GM12878 (cell line): ENCODE results near the gene GRK6. TPM values are rescaled to one million over a fixed set of nuclear protein-coding genes. Genes with fewer than 3 reads are reported as not detected.

Experiments used
- ATAC-seq: fragments of 200-7000 bp; cut with Tn5 transposase; 3 replicates; pipeline ENCODE4 v1.9.1; 2020; ENCODE audit warnings: mild to moderate bottlenecking, moderate library complexity
- BruUV-seq: library from RNA; stranded (reverse); fragments of 400-500 nt; replicated peaks from 2 replicates; lab custom pipeline; 2021; lab: Mats Ljungman, UMichigan
- CTCF ChIA-PET: fragments of 300-600 bp; sonication (Branson Sonifier 250); formaldehyde crosslinking; extraction: SDS; loops from one replicate; lab custom pipeline; 2021; ENCODE audit warnings: inconsistent platforms; lab: Yijun Ruan, JAX
- POLR2A ChIA-PET: fragments of 350-600 bp; formaldehyde crosslinking; extraction: SDS; loops from one replicate; lab custom pipeline; 2021; ENCODE audit warnings: inconsistent platforms; lab: Charles Lee
- RAD21 ChIA-PET: fragments of 300-600 bp; sonication (Branson Sonifier 250); formaldehyde crosslinking; loops from one replicate; lab custom pipeline; 2023; ENCODE audit warnings: antibody characterized with exemption; ENCODE audit not compliant: unreplicated experiment; lab: Charles Lee
- SMC1A ChIA-PET: fragments of 300-600 bp; sonication (Branson Sonifier 250); formaldehyde crosslinking; loops from one replicate; lab custom pipeline; 2023; ENCODE audit not compliant: unreplicated experiment, uncharacterized antibody; lab: Charles Lee
- DNase-seq: peaks from one replicate; pipeline ENCODE4 v3.0.0-alpha.2; 2011; ENCODE audit warnings: low read depth, low spot score
- FAIRE-seq: peaks from 3 replicates; lab custom pipeline; 2011; peaks lifted over from hg19 to GRCh38; lab: Jason Lieb, UNC
- H2AFZ ChIP-seq: 2 replicates; pipeline ENCODE4 v1.6.0; 2011; ENCODE audit warnings: low read depth, low read length, control low read depth; ENCODE audit not compliant: control insufficient read depth
- H3K27ac ChIP-seq: 2 replicates; pipeline ENCODE4 v1.5.1; 2011; ENCODE audit warnings: control low read depth; ENCODE audit not compliant: control insufficient read depth, insufficient read depth
- H3K27me3 ChIP-seq, 2 experiments: replicated peaks in 1 of 2; 2 replicates each; pipeline versions ENCODE4 v1.6.0 to v1.6.1; 2011; ENCODE audit warnings: low read length in 1 of 2; ENCODE audit not compliant: control insufficient read depth in 2 of 2, insufficient read depth in 2 of 2
- H3K36me3 ChIP-seq, 2 experiments: 2 replicates each; pipeline ENCODE4 v1.5.1; 2011; ENCODE audit warnings: low read length in 1 of 2; ENCODE audit not compliant: control insufficient read depth in 2 of 2, insufficient read depth in 2 of 2
- H3K4me1 ChIP-seq: 2 replicates; pipeline ENCODE4 v1.6.1; 2011; ENCODE audit warnings: mild to moderate bottlenecking, low read length, moderate library complexity, mixed read lengths; ENCODE audit not compliant: control insufficient read depth, insufficient read depth
- H3K4me2 ChIP-seq: 2 replicates; pipeline ENCODE4 v1.6.0; 2011; ENCODE audit warnings: control low read depth; ENCODE audit not compliant: control insufficient read depth, insufficient read depth
- H3K4me3 ChIP-seq: fragments of 200-600 bp; sonication (generic); 2 replicates; pipeline ENCODE4 v1.5.1; 2016
- H3K79me2 ChIP-seq: 2 replicates; pipeline ENCODE4 v1.6.0; 2011; ENCODE audit warnings: low read length; ENCODE audit not compliant: control insufficient read depth, insufficient read depth
- H3K9ac ChIP-seq: 2 replicates; pipeline ENCODE4 v1.8.0; 2011; ENCODE audit warnings: low read length, control low read depth, mixed read lengths; ENCODE audit not compliant: control insufficient read depth, insufficient read depth
- H3K9me3 ChIP-seq: replicated peaks from 3 replicates; pipeline ENCODE4 v1.5.1; 2011; ENCODE audit warnings: mild to moderate bottlenecking, low read length; ENCODE audit not compliant: control insufficient read depth, insufficient read depth
- H4K20me1 ChIP-seq: 2 replicates; pipeline ENCODE4 v1.6.0; 2011; ENCODE audit not compliant: control insufficient read depth, insufficient read depth
- ASH2L ChIP-seq: fragments of 300-600, 200-600 bp; sonication (generic); IDR thresholded peaks from 2 replicates; pipeline ENCODE4 v1.6.1; 2017; ENCODE audit warnings: low read depth, mild to moderate bottlenecking, borderline replicate concordance
- EZH2 ChIP-seq: IDR thresholded peaks from 2 replicates; pipeline ENCODE4 v1.6.1; 2012; ENCODE audit warnings: low read depth, mild to moderate bottlenecking, control low read depth, inconsistent platforms, low read length, borderline replicate concordance; ENCODE audit not compliant: control insufficient read depth
- GATAD2B ChIP-seq: fragments of 450-650 bp; conservative IDR thresholded peaks from 2 replicates; pipeline ENCODE4 v1.6.1; 2017; ENCODE audit warnings: low read depth, mild to moderate bottlenecking, moderate library complexity
- HCFC1 ChIP-seq: fragments of 150-350 bp; IDR thresholded peaks from 2 replicates; pipeline ENCODE4 v1.6.1; 2014; ENCODE audit warnings: low read length
- KAT2A ChIP-seq: conservative IDR thresholded peaks from 2 replicates; pipeline ENCODE4 v1.6.1; 2011; ENCODE audit warnings: low read depth, low read length; ENCODE audit not compliant: control insufficient read depth
- MEF2B ChIP-seq: fragments of 450-650 bp; IDR thresholded peaks from 2 replicates; pipeline ENCODE4 v1.6.1; 2018; ENCODE audit warnings: mild to moderate bottlenecking, moderate library complexity; ENCODE audit not compliant: partially characterized antibody, poor library complexity, severe bottlenecking
- NR2C1 ChIP-seq: fragments of 450-650 bp; IDR thresholded peaks from 2 replicates; pipeline ENCODE4 v1.6.1; 2017; ENCODE audit warnings: antibody characterized with exemption, mild to moderate bottlenecking, moderate library complexity
- NR2F1 ChIP-seq: fragments of 450-650 bp; conservative IDR thresholded peaks from 2 replicates; pipeline ENCODE4 v1.6.1; 2017; ENCODE audit warnings: mild to moderate bottlenecking
- POLR2AphosphoS5 ChIP-seq: IDR thresholded peaks from 2 replicates; pipeline ENCODE4 v1.6.1; 2011; ENCODE audit warnings: mild to moderate bottlenecking, low read length, inconsistent platforms
- SIX5 ChIP-seq: IDR thresholded peaks from 2 replicates; pipeline ENCODE4 v1.6.1; 2011; ENCODE audit warnings: mild to moderate bottlenecking, low read depth, low read length, moderate library complexity; ENCODE audit not compliant: severe bottlenecking
- SREBF2 ChIP-seq: IDR thresholded peaks from 2 replicates; pipeline ENCODE4 v1.6.1; 2012; ENCODE audit warnings: mild to moderate bottlenecking, low read length
- YY1 ChIP-seq: IDR thresholded peaks from 2 replicates; pipeline ENCODE4 v1.6.1; 2011; ENCODE audit warnings: low read depth, mild to moderate bottlenecking, low read length
- ZBTB11 ChIP-seq: fragments of 450-650 bp; formaldehyde crosslinking; IDR thresholded peaks from 2 replicates; pipeline ENCODE4 v1.5.0; 2022; ENCODE audit warnings: mild to moderate bottlenecking, missing genetic modification characterization
- WGBS: methylation state at CpG from one replicate; pipeline ENCODE4 v1.1.6; 2016; ENCODE audit warnings: low lambda C conversion rate; ENCODE audit not compliant: insufficient replicate concordance, insufficient coverage; ENCODE audit errors: missing lambda C conversion rate; 5-methylcytosine and 5-hydroxymethylcytosine counted together
- in situ Hi-C: fragments of 300-500 bp; cut with MboI; formaldehyde crosslinking; loops from 9 replicates; pipeline ENCODE4 v1.14.3; 2018; ENCODE audit warnings: mixed read lengths
- intact Hi-C: fragments of 100-400 bp; cut with micrococcal nuclease; formaldehyde crosslinking; loops from one replicate; pipeline ENCODE4 v1.14.2; 2022; ENCODE audit not compliant: unreplicated experiment
- polyA plus RNA-seq, 11 experiments: library from polyadenylated mRNA; depleted of rRNA in 4 of 11; unstranded in 6 of 11; stranded (reverse) in 5 of 11; fragments of >200 nt; fragmentation: Nextera tagmentation in 4 of 11; fragmentation: Illumina TruSeq in 1 of 11; extraction: Ambion mirVana in 4 of 11; extraction: Trizol in 1 of 11; gene quantifications; 1 replicate in 1 of 11; 2 replicates in 10 of 11; pipeline versions ENCODE4 v1.2.1 to v1.2.3, GENCODE V29; 2011 to 2016; ENCODE audit warnings: inconsistent platforms in 2 of 11, missing spikeins in 2 of 11, low read depth in 1 of 11
- total RNA-seq, 4 experiments: library from RNA; depleted of rRNA in 3 of 4; stranded (reverse); fragments of >200 nt in 3 of 4; fragmentation: Illumina TruSeq in 1 of 4; extraction: Trizol in 1 of 4; gene quantifications; 2 replicates each; pipeline versions ENCODE4 v1.2.1 to v1.2.3, GENCODE V29; 2013 to 2021
- TF ChIP-seq, protein P1 (sequence below): IDR thresholded peaks from 2 replicates; pipeline ENCODE4 v1.6.1; 2012; ENCODE audit warnings: low read depth, low read length, improper control_type of control experiment

GRK6 gene
- total and polyA plus RNA-seq, 10 of the 15 experiments (the other 5 are each of a cell fraction or from before 2014, with no cell fraction given), result 0.79 to 124 (median 41.6) TPM

DNA sequence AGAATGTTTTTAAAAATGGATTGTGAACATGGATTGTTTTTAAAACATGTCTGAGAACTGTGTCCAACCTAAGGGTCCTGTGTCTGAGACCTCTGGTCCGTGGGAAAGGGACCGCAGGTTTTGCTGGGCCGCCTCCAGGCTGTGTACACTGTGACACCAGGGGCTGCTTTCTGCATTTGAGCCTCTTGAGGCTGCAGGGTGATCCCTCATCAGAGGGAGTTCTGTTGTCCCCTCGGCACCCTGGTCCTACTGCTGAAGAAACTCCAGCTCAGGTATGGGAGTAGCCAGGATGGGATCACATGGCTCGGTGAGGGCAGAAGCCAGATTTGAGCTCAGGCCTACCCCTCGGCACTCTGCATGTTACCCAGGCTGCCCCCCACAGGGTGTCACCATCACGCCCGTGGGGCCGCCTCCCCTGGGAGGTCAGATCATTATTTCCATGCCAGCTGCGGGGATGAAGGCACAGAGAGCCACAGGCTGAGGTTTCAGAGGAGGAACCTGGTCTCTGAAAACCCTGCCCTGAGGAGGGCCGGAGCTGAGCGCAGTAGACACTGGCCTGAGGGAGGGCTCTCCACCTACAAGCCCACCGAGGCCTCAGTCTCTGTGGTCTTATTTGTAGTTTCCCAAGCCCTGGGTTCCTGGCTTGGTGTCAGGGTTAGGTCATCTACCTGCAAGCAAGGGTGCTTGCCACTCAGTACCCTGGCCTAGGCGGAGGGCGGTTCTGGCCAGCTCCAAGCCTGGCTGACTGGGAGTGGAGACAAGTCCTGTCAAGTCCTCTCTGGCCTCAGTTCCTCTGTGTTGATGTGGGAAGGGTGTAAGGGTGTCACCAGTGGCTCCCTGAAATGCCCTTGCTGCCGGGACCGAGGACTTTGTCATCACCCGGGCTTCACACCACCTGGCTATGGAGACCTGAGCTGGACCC lies 22.9 kb downstream of the GRK6 start:
- Histone ChIP-seq H3K4me1 (peaks cover 37% of the 10 kb centered on the region), H4K20me1 (no peaks in the 10 kb centered on the region), H3K36me3 (no peaks in the 10 kb centered on the region), H3K4me2 (no peak overlapping the region), H3K9ac (peak overlapping the region; percentile 24; the same call in 1 of the 2 replicates), H2AFZ (no peak overlapping the region), H3K4me3 (peak overlapping the region; percentile 67; the same call in 1 of the 2 replicates), H3K79me2 (peaks cover 14% of the 10 kb centered on the region), H3K27ac (no peak overlapping the region), H3K27me3 (no peaks in the 10 kb centered on the region), H3K9me3 (no peaks in the 10 kb centered on the region)
- in situ Hi-C loops (loop anchor here (5.0 kb wide), 1 partner anchor 132 kb away; no protein-coding TSS in a partner anchor), intact Hi-C loops (loop anchor here (2.0 kb wide), 1 partner anchor 19 kb away; no protein-coding TSS in a partner anchor)
- WGBS, result 83% methylated on average over 18 of the region's 18 CpGs
- no TSS peak for BruUV-seq
- ChIA-PET SMC1A (interaction anchor here (0.9 to 7.2 kb wide), 13 partner anchors 11 to 140 kb away, joined by 3 to 105 read pairs (median 4); partner anchors contain the start of genes F12, PDLIM7 and PFN3), RAD21 (interaction anchor here (1.0 to 13.5 kb wide), 8 partner anchors 20 to 148 kb away, joined by 3 to 291 read pairs (median 8); partner anchors contain the start of genes GRK6 and MXD3), CTCF (interaction anchor here (0.6 to 16.4 kb wide), 9 partner anchors 20 to 662 kb away, joined by 3 to 391 read pairs (median 8); partner anchors contain the start of genes GRK6 and PFN3), POLR2A (interaction anchor here (1.0 to 13.6 kb wide), 8 partner anchors 21 to 87 kb away, joined by 3 to 358 read pairs (median 10); partner anchors contain the start of genes F12 and GRK6)
- no peak for ATAC-seq
- no peak for DNase-seq
- no peak for TF ChIP-seq SREBF2
- TF ChIP-seq ASH2L, result no peak
- no peak for TF ChIP-seq ZBTB11 (CRISPR knock-in tag)
- TF ChIP-seq NR2F1, result peak; percentile 45
- TF ChIP-seq KAT2A, result no peak
- peak; percentile 32; the same call in 1 of the 2 replicates for TF ChIP-seq POLR2AphosphoS5
- TF ChIP-seq HCFC1, result no peak
- TF ChIP-seq MEF2B, result peak; percentile 41
- TF ChIP-seq, protein P1, sequence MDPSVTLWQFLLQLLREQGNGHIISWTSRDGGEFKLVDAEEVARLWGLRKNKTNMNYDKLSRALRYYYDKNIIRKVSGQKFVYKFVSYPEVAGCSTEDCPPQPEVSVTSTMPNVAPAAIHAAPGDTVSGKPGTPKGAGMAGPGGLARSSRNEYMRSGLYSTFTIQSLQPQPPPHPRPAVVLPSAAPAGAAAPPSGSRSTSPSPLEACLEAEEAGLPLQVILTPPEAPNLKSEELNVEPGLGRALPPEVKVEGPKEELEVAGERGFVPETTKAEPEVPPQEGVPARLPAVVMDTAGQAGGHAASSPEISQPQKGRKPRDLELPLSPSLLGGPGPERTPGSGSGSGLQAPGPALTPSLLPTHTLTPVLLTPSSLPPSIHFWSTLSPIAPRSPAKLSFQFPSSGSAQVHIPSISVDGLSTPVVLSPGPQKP, result no peak
- TF ChIP-seq EZH2, result no peak
- no peak for TF ChIP-seq SIX5
- 0 out of 2 replicates have a peak, but pooled peaks have one; percentile 47 for TF ChIP-seq GATAD2B
- no peak for TF ChIP-seq YY1
- TF ChIP-seq NR2C1, result no peak
- no peak for FAIRE-seq
